Astrocyte (in vitro differentiated cells and primary cell): Measurements from ENCODE around the gene BTRC.

Experiments used
- EZH2 ChIP-seq: IDR thresholded peaks from 2 replicates; pipeline ENCODE4 v1.6.1; 2012; ENCODE audit warnings: mild to moderate bottlenecking, low read length, inconsistent platforms; ENCODE audit not compliant: insufficient read depth
- TF ChIP-seq, protein P1 (sequence below): IDR thresholded peaks from 2 replicates; pipeline ENCODE4 v1.5.1; 2011; ENCODE audit warnings: low read depth, mild to moderate bottlenecking, inconsistent platforms, low read length, moderate library complexity; ENCODE audit not compliant: insufficient read depth

DNA sequence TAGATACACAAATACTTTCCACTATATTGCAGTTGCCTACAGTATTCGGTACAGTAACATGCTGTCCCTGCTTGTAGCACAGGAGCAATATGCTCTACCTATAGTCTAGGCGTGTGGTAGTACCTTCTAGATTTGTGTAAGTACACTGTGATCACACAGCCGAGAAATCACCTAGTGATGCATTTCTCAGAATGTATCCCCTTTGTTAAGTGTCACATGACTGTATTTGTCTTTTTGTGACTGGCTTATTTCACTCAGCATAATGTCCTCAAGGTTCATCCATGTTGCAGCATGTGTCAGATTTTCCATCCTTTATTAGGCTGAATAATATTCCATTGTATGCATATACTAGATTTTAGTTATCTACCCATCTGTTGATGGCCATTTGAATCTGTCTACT, 61.9 kb downstream of the BTRC start:
- TF ChIP-seq, protein P1, sequence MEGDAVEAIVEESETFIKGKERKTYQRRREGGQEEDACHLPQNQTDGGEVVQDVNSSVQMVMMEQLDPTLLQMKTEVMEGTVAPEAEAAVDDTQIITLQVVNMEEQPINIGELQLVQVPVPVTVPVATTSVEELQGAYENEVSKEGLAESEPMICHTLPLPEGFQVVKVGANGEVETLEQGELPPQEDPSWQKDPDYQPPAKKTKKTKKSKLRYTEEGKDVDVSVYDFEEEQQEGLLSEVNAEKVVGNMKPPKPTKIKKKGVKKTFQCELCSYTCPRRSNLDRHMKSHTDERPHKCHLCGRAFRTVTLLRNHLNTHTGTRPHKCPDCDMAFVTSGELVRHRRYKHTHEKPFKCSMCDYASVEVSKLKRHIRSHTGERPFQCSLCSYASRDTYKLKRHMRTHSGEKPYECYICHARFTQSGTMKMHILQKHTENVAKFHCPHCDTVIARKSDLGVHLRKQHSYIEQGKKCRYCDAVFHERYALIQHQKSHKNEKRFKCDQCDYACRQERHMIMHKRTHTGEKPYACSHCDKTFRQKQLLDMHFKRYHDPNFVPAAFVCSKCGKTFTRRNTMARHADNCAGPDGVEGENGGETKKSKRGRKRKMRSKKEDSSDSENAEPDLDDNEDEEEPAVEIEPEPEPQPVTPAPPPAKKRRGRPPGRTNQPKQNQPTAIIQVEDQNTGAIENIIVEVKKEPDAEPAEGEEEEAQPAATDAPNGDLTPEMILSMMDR, result no peak
- no peak for TF ChIP-seq EZH2
